HepG2 (cell line): ENCODE results near the gene STARD5. TPM values are rescaled to one million over a fixed set of nuclear protein-coding genes. Genes with fewer than 3 reads are reported as not detected.

Source experiments
- ATAC-seq: fragments of 200-7000 bp; cut with Tn5 transposase; 3 replicates; pipeline ENCODE4 v1.9.1; 2020; ENCODE audit warnings: mild to moderate bottlenecking, moderate library complexity
- BruUV-seq: library from RNA; stranded (reverse); fragments of 400-500 nt; replicated peaks from 2 replicates; lab custom pipeline; 2021; lab: Mats Ljungman, UMichigan
- CTCF ChIA-PET: fragments of 300-600 bp; formaldehyde crosslinking; extraction: SDS; loops from one replicate; lab custom pipeline; 2021; ENCODE audit warnings: low total read pairs, inconsistent platforms, low intra/inter-chr PET ratio; lab: Yijun Ruan, JAX
- POLR2A ChIA-PET: fragments of 350-600 bp; sonication (Branson Sonifier 250); formaldehyde crosslinking; loops from one replicate; lab custom pipeline; 2020; ENCODE audit warnings: antibody characterized with exemption, inconsistent platforms; lab: Yijun Ruan, JAX
- DNase-seq: peaks from one replicate; pipeline ENCODE4 v3.0.0-alpha.2; 2015; ENCODE audit warnings: low spot score
- FAIRE-seq: peaks from 3 replicates; lab custom pipeline; 2011; peaks lifted over from hg19 to GRCh38; lab: Jason Lieb, UNC
- H2AFZ ChIP-seq: one replicate; pipeline ENCODE4 v1.6.1; 2011; ENCODE audit warnings: low read length, inconsistent platforms
- H3K27ac ChIP-seq: fragments of 300-600 bp; 3 replicates; pipeline ENCODE4 v1.8.0; 2011; ENCODE audit warnings: mixed run types, mild to moderate bottlenecking, mixed read lengths, low read length, inconsistent platforms; ENCODE audit not compliant: insufficient read depth; ENCODE audit errors: extremely low read length
- H3K27me3 ChIP-seq, 2 experiments: fragments of 200-600 bp in 1 of 2; 2 replicates in 1 of 2; 3 replicates in 1 of 2; pipeline versions ENCODE4 v1.6.0 to v1.8.0; 2011; ENCODE audit warnings: low read length in 2 of 2, mild to moderate bottlenecking in 2 of 2, moderate library complexity in 2 of 2, inconsistent platforms in 1 of 2; ENCODE audit not compliant: insufficient read depth in 2 of 2, control insufficient read depth in 1 of 2
- H3K36me3 ChIP-seq, 2 experiments: fragments of 200-600 bp in 1 of 2; replicated peaks in 1 of 2; 2 replicates in 1 of 2; 3 replicates in 1 of 2; pipeline versions ENCODE4 v1.5.1 to v1.8.0; 2011; ENCODE audit warnings: low read length in 2 of 2, inconsistent platforms in 1 of 2; ENCODE audit not compliant: insufficient read depth in 2 of 2, control insufficient read depth in 1 of 2
- H3K4me1 ChIP-seq: 2 replicates; pipeline ENCODE4 v1.5.1; 2012; ENCODE audit warnings: low read length, inconsistent platforms; ENCODE audit not compliant: insufficient read depth
- H3K4me2 ChIP-seq: 2 replicates; pipeline ENCODE4 v1.6.0; 2011; ENCODE audit warnings: low read depth, low read length, inconsistent platforms
- H3K4me3 ChIP-seq, 3 experiments: fragments of 200-600 bp in 1 of 3; sonication (generic), shearing (Covaris generic) in 1 of 3; replicated peaks in 1 of 3; 2 replicates each; pipeline ENCODE4 v1.5.1; 2011 to 2016; ENCODE audit warnings: low read length in 3 of 3, inconsistent platforms in 2 of 3, low read depth in 2 of 3, mild to moderate bottlenecking in 2 of 3, control low read depth in 1 of 3, mixed read lengths in 1 of 3; ENCODE audit not compliant: insufficient read depth in 1 of 3
- H3K79me2 ChIP-seq: one replicate; pipeline ENCODE4 v1.6.1; 2011; ENCODE audit warnings: low read length, inconsistent platforms; ENCODE audit not compliant: insufficient read depth
- H3K9ac ChIP-seq: 2 replicates; pipeline ENCODE4 v1.6.0; 2011; ENCODE audit warnings: mild to moderate bottlenecking, low read depth, low read length, inconsistent platforms; ENCODE audit not compliant: insufficient read depth
- H3K9me3 ChIP-seq: 2 replicates; pipeline ENCODE4 v1.5.1; 2012; ENCODE audit warnings: mild to moderate bottlenecking, low read length
- H4K20me1 ChIP-seq: 2 replicates; pipeline ENCODE4 v1.6.0; 2011; ENCODE audit warnings: inconsistent platforms, mild to moderate bottlenecking, low read length, moderate library complexity; ENCODE audit not compliant: insufficient read depth
- RBFOX2 ChIP-seq: fragments of 200-400 bp; formaldehyde crosslinking; IDR thresholded peaks from 2 replicates; pipeline ENCODE4 v1.6.1; 2017; ENCODE audit warnings: low read depth, mild to moderate bottlenecking, low read length
- SALL1 ChIP-seq: sonication (generic); formaldehyde crosslinking; IDR thresholded peaks from 2 replicates; pipeline ENCODE4 v1.8.0; 2022; ENCODE audit warnings: mild to moderate bottlenecking, missing genetic modification reagents
- ZFYVE20 ChIP-seq: sonication (generic); formaldehyde crosslinking; IDR thresholded peaks from 2 replicates; pipeline ENCODE4 v1.8.0; 2023; ENCODE audit warnings: low read depth, mild to moderate bottlenecking, moderate library complexity, missing genetic modification reagents, borderline replicate concordance
- ZNF441 ChIP-seq: sonication (generic); formaldehyde crosslinking; IDR thresholded peaks from 2 replicates; pipeline ENCODE4 v1.7.0; 2021; ENCODE audit warnings: missing genetic modification reagents, borderline replicate concordance
- ZNF607 ChIP-seq: sonication (generic); formaldehyde crosslinking; IDR thresholded peaks from 2 replicates; pipeline ENCODE4 v1.5.1; 2020; ENCODE audit warnings: missing genetic modification reagents, mild to moderate bottlenecking, borderline replicate concordance
- WGBS: methylation state at CpG from one replicate; pipeline ENCODE4 v1.1.6; 2017; ENCODE audit warnings: low lambda C conversion rate; 5-methylcytosine and 5-hydroxymethylcytosine counted together
- in situ Hi-C: cut with HindIII; loops from 2 replicates; pipeline ENCODE4 v1.10.0; 2017; ENCODE audit warnings: low pct_unique_long_range_greater_than_20kb; ENCODE audit not compliant: extremely low pct_ligation_motif_present
- intact Hi-C: fragments of 100-400 bp; cut with micrococcal nuclease; formaldehyde crosslinking; loops from one replicate; pipeline ENCODE4 v1.10.0; 2022; ENCODE audit not compliant: unreplicated experiment
- polyA plus RNA-seq, 8 experiments: library from polyadenylated mRNA; depleted of rRNA in 3 of 8; stranded (reverse) in 7 of 8; unstranded in 1 of 8; fragments of >200 nt; fragmentation: Illumina TruSeq in 4 of 8; extraction: Trizol in 4 of 8; gene quantifications; 2 replicates each; pipeline versions ENCODE4 v1.2.1 to v1.2.3, GENCODE V29; 2011 to 2016; ENCODE audit warnings: low read depth in 4 of 8, missing spikeins in 1 of 8, mixed read lengths in 1 of 8; ENCODE audit not compliant: insufficient read depth in 1 of 8
- total RNA-seq, 5 experiments: library from RNA; depleted of rRNA; stranded (reverse); fragments of >200 nt; fragmentation: Illumina TruSeq; extraction: Trizol; gene quantifications; 2 replicates each; pipeline ENCODE4 v1.2.3, GENCODE V29; 2016; ENCODE audit warnings: low read depth in 1 of 5
- TF ChIP-seq, protein P1 (sequence below): sonication (generic); formaldehyde crosslinking; IDR thresholded peaks from 2 replicates; pipeline ENCODE4 v1.4.0; 2020; ENCODE audit warnings: missing genetic modification reagents

Gene STARD5
- total and polyA plus RNA-seq, 2 of the 13 experiments (the other 11 are each of a cell fraction or from before 2014, with no cell fraction given) = 3.1 to 3.5 TPM

DNA sequence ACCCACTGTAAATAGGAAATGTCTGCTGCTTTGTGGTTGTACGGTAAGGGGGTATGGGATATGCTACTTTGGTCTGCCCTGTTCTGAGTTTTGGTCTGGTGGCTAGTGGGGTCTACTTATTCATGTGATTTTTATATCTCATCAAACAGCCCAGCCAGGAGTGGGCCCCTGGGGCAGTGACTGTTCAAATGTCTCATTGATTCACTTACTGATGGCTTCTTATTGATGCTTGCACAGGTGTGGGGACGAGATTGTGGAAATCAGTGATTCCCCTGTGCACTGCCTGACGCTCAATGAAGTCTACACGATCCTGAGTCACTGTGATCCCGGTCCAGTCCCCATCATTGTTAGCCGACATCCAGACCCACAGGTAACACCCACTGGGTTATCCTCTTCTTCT, 38.5 kb downstream of the STARD5 start:
- no peaks in the 10 kb centered on the region for H3K36me3 ChIP-seq
- WGBS = 15% methylated on average over 5 of the region's 6 CpGs
- CTCF ChIA-PET = no interaction called here
- H3K4me2 ChIP-seq = no peak overlapping the region
- no peaks in the 10 kb centered on the region for H3K79me2 ChIP-seq
- FAIRE-seq = no peak
- H4K20me1 ChIP-seq = no peaks in the 10 kb centered on the region; the same call in 1 of the 2 replicates
- in situ Hi-C loops = no loop called here
- H3K9me3 ChIP-seq = no peaks in the 10 kb centered on the region
- no peaks in the 10 kb centered on the region for H3K4me1 ChIP-seq
- no peak overlapping the region for H2AFZ ChIP-seq
- H3K4me3 ChIP-seq = no peak overlapping the region
- H3K27me3 ChIP-seq = peaks cover 1 to 28% of the 10 kb centered on the region in 2 experiments; a peak in 2 of 5 replicates
- TF ChIP-seq ZNF441 (CRISPR knock-in tag) (no peak), ZNF607 (CRISPR knock-in tag) (no peak), RBFOX2 (no peak), ZFYVE20 (CRISPR knock-in tag) (no peak), SALL1 (CRISPR knock-in tag) (no peak)
- TF ChIP-seq, protein P1, sequence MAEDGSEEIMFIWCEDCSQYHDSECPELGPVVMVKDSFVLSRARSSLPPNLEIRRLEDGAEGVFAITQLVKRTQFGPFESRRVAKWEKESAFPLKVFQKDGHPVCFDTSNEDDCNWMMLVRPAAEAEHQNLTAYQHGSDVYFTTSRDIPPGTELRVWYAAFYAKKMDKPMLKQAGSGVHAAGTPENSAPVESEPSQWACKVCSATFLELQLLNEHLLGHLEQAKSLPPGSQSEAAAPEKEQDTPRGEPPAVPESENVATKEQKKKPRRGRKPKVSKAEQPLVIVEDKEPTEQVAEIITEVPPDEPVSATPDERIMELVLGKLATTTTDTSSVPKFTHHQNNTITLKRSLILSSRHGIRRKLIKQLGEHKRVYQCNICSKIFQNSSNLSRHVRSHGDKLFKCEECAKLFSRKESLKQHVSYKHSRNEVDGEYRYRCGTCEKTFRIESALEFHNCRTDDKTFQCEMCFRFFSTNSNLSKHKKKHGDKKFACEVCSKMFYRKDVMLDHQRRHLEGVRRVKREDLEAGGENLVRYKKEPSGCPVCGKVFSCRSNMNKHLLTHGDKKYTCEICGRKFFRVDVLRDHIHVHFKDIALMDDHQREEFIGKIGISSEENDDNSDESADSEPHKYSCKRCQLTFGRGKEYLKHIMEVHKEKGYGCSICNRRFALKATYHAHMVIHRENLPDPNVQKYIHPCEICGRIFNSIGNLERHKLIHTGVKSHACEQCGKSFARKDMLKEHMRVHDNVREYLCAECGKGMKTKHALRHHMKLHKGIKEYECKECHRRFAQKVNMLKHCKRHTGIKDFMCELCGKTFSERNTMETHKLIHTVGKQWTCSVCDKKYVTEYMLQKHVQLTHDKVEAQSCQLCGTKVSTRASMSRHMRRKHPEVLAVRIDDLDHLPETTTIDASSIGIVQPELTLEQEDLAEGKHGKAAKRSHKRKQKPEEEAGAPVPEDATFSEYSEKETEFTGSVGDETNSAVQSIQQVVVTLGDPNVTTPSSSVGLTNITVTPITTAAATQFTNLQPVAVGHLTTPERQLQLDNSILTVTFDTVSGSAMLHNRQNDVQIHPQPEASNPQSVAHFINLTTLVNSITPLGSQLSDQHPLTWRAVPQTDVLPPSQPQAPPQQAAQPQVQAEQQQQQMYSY (CRISPR knock-in tag) = no peak
- intact Hi-C loops = no loop called here
- no peak overlapping the region for H3K9ac ChIP-seq
- POLR2A ChIA-PET = no interaction called here
- no peak for DNase-seq
- H3K27ac ChIP-seq = no peak overlapping the region
- ATAC-seq = no peak
- no TSS peak for BruUV-seq
